ENCODE measurements around the gene DPEP2NB. TPM values are rescaled to one million over a fixed set of nuclear protein-coding genes. Genes with fewer than 3 reads are reported as not detected.

DPEP2NB gene
- total and polyA plus RNA-seq, 10 of the 15 experiments (the other 5 are each of a cell fraction or from before 2014, with no cell fraction given), result not detected

DNA sequence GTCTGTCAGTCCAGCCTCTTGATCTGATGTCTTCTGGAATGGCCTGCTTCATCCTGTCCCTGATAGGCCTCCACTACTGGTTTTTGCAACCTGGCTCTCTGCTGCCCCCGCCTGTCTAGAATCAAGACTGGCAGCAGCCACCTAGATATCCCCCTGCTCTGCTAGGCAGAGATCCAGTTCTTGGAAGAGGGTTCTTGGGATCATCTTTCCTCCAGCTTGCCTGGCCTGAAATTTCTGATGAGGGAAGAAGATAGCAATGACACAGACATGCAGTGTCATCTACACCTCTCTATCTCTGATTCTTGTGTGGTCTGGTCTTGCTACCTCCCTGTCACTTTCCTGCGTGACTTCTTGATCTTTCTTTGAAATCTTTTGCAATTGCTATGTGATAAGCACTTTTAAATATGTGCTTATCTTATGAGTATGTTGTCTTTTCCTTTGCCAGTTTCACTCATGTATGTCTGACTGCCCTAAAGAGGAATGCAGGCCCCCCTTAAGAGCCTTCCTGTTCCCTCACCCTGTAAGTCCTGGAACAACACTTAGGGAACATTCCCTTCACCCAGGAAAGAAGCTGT lies 49.2 kb upstream of the DPEP2NB start (continued):
- TF ChIP-seq RB1 (IDR thresholded peaks at IDR 0.05; ENCODE audit: borderline replicate concordance) (0 out of 2 replicates have a peak, but pooled peaks have one; percentile 47), ASH2L (IDR thresholded peaks at IDR 0.05; ENCODE audit: borderline replicate concordance, low read depth) (no peak), TAF1 (IDR thresholded peaks at IDR 0.05; ENCODE audit: borderline replicate concordance, low read depth, low read length) (no peak), RELA (IDR thresholded peaks at IDR 0.05; ENCODE audit: borderline replicate concordance, partially characterized antibody) (peak; percentile 57), YY1 (IDR thresholded peaks at IDR 0.05; ENCODE audit: low read depth, low read length) (0 out of 2 replicates have a peak, but pooled peaks have one; percentile 34)

DNA sequence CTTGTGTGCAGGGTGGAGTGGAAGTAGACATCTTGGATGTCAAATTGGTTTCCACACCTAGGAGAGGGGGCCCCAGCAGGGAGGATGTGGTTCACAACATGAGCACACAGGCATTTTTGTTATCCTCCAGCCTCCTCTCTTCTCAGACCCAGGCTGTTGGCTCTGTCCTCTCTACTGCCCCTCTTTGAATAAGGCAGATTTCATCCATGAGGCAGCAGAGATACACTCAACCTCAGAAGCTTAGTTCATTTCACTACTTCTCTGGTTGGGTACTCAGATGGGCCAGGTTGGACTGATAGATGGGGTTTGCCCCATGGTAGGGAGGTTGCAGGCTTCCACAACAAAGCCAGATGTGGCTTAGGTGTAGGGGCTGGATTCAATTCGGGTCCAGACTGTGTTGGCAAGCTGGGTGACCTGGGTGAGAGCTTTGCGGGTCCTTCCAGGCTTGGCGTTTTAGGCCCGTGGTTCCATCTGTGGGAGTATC lies 47.2 kb upstream of the DPEP2NB start:
- Histone ChIP-seq H3K4me2 (ENCODE audit: control insufficient read depth, insufficient read depth) (no peak overlapping the region), H4K20me1 (ENCODE audit: control insufficient read depth, insufficient read depth) (no peaks in the 10 kb centered on the region), H3K79me2 (ENCODE audit: control insufficient read depth, insufficient read depth, low read length) (no peaks in the 10 kb centered on the region), H3K27ac (ENCODE audit: control insufficient read depth, insufficient read depth) (no peak overlapping the region), H3K27me3 (replicated peaks in 1 of 2; ENCODE audit: control insufficient read depth in 2 of 2, insufficient read depth in 2 of 2, low read length in 1 of 2) (no peaks in the 10 kb centered on the region), H3K4me3 (no peak overlapping the region), H3K36me3 (ENCODE audit: control insufficient read depth in 2 of 2, insufficient read depth in 2 of 2, low read length in 1 of 2) (peaks cover 9 to 13% of the 10 kb centered on the region in 2 experiments; a peak in 3 of 4 replicates), H2AFZ (ENCODE audit: control insufficient read depth, low read depth, low read length) (no peak overlapping the region), H3K9me3 (replicated peaks; ENCODE audit: control insufficient read depth, insufficient read depth, low read length) (no peaks in the 10 kb centered on the region), H3K9ac (ENCODE audit: control insufficient read depth, insufficient read depth, low read length) (no peak overlapping the region), H3K4me1 (ENCODE audit: control insufficient read depth, insufficient read depth, low read length) (no peaks in the 10 kb centered on the region)
- in situ Hi-C loops (cut with MboI), result no loop called here
- WGBS (ENCODE audit: insufficient coverage, insufficient replicate concordance, low lambda C conversion rate, missing lambda C conversion rate), result 97% methylated on average over 4 of the region's 4 CpGs
- ChIA-PET CTCF (interaction anchor here (0.6 to 3.2 kb wide), 8 partner anchors 9 to 542 kb away, joined by 3 to 9 read pairs (median 4); partner anchors contain the start of genes DDX28 and DUS2), SMC1A (ENCODE audit: uncharacterized antibody, unreplicated experiment) (interaction anchor here (1.8 to 2.2 kb wide), 2 partner anchors 8 to 12 kb away, joined by 4 to 8 read pairs; no protein-coding TSS in a partner anchor), POLR2A (no interaction called here), RAD21 (ENCODE audit: unreplicated experiment) (interaction anchor here (2.4 kb wide), 1 partner anchor 12 kb away, joined by 16 read pairs; no protein-coding TSS in a partner anchor)
- FAIRE-seq (no peak), DNase-seq (ENCODE audit: low read depth, low spot score) (no peak), ATAC-seq (no peak)
- intact Hi-C loops (cut with micrococcal nuclease; ENCODE audit: unreplicated experiment), result no loop called here
- BruUV-seq (replicated peaks), result no TSS peak
- TF ChIP-seq, protein P1, sequence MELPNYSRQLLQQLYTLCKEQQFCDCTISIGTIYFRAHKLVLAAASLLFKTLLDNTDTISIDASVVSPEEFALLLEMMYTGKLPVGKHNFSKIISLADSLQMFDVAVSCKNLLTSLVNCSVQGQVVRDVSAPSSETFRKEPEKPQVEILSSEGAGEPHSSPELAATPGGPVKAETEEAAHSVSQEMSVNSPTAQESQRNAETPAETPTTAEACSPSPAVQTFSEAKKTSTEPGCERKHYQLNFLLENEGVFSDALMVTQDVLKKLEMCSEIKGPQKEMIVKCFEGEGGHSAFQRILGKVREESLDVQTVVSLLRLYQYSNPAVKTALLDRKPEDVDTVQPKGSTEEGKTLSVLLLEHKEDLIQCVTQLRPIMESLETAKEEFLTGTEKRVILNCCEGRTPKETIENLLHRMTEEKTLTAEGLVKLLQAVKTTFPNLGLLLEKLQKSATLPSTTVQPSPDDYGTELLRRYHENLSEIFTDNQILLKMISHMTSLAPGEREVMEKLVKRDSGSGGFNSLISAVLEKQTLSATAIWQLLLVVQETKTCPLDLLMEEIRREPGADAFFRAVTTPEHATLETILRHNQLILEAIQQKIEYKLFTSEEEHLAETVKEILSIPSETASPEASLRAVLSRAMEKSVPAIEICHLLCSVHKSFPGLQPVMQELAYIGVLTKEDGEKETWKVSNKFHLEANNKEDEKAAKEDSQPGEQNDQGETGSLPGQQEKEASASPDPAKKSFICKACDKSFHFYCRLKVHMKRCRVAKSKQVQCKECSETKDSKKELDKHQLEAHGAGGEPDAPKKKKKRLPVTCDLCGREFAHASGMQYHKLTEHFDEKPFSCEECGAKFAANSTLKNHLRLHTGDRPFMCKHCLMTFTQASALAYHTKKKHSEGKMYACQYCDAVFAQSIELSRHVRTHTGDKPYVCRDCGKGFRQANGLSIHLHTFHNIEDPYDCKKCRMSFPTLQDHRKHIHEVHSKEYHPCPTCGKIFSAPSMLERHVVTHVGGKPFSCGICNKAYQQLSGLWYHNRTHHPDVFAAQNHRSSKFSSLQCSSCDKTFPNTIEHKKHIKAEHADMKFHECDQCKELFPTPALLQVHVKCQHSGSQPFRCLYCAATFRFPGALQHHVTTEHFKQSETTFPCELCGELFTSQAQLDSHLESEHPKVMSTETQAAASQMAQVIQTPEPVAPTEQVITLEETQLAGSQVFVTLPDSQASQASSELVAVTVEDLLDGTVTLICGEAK (IDR thresholded peaks at IDR 0.05; ENCODE audit: borderline replicate concordance), result no peak
- no peak for TF ChIP-seq SRF (IDR thresholded peaks at IDR 0.05; ENCODE audit: low read depth in 2 of 2, low read length in 2 of 2)
- no peak for TF ChIP-seq EZH2 (IDR thresholded peaks at IDR 0.05; ENCODE audit: borderline replicate concordance, control insufficient read depth, low read depth, low read length)
- no peak for TF ChIP-seq ZSCAN29 (IDR thresholded peaks at IDR 0.05)
- no peak for TF ChIP-seq NR2F1 (conservative IDR thresholded peaks at IDR 0.05)
- no peak for TF ChIP-seq ZBED1 (IDR thresholded peaks at IDR 0.05; ENCODE audit: borderline replicate concordance)
- TF ChIP-seq MTA2 (IDR thresholded peaks at IDR 0.05; ENCODE audit: low read depth), result no peak
- TF ChIP-seq, protein P2, sequence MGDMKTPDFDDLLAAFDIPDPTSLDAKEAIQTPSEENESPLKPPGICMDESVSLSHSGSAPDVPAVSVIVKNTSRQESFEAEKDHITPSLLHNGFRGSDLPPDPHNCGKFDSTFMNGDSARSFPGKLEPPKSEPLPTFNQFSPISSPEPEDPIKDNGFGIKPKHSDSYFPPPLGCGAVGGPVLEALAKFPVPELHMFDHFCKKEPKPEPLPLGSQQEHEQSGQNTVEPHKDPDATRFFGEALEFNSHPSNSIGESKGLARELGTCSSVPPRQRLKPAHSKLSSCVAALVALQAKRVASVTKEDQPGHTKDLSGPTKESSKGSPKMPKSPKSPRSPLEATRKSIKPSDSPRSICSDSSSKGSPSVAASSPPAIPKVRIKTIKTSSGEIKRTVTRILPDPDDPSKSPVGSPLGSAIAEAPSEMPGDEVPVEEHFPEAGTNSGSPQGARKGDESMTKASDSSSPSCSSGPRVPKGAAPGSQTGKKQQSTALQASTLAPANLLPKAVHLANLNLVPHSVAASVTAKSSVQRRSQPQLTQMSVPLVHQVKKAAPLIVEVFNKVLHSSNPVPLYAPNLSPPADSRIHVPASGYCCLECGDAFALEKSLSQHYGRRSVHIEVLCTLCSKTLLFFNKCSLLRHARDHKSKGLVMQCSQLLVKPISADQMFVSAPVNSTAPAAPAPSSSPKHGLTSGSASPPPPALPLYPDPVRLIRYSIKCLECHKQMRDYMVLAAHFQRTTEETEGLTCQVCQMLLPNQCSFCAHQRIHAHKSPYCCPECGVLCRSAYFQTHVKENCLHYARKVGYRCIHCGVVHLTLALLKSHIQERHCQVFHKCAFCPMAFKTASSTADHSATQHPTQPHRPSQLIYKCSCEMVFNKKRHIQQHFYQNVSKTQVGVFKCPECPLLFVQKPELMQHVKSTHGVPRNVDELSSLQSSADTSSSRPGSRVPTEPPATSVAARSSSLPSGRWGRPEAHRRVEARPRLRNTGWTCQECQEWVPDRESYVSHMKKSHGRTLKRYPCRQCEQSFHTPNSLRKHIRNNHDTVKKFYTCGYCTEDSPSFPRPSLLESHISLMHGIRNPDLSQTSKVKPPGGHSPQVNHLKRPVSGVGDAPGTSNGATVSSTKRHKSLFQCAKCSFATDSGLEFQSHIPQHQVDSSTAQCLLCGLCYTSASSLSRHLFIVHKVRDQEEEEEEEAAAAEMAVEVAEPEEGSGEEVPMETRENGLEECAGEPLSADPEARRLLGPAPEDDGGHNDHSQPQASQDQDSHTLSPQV (IDR thresholded peaks at IDR 0.05), result no peak
- TF ChIP-seq SREBF2 (IDR thresholded peaks at IDR 0.05; ENCODE audit: low read length), result no peak
- TF ChIP-seq PAX5 (IDR thresholded peaks at IDR 0.05; ENCODE audit: borderline replicate concordance, low read depth, low read length), result no peak

Data from GM12878 (cell line).